GM13977 (cell line): ENCODE measurements around the gene RET.

Source experiments
- DNase-seq: peaks from one replicate; pipeline ENCODE4 v3.0.0; 2012; ENCODE audit warnings: low spot score
- in situ Hi-C: fragments of 300-500 bp; cut with MboI; formaldehyde crosslinking; loops from one replicate; pipeline ENCODE4 v1.12.0; 2022; ENCODE audit warnings: low sequenced_read_pairs, low pct_unique_long_range_greater_than_20kb, mixed read lengths, inconsistent platforms; ENCODE audit not compliant: unreplicated experiment
- TF ChIP-seq, protein P1 (sequence below): IDR thresholded peaks from 2 replicates; pipeline ENCODE4 v1.5.1; 2012; ENCODE audit warnings: mild to moderate bottlenecking, control low read depth; ENCODE audit not compliant: insufficient read depth; ENCODE audit errors: extremely low read depth, missing control alignments

RET gene

DNA sequence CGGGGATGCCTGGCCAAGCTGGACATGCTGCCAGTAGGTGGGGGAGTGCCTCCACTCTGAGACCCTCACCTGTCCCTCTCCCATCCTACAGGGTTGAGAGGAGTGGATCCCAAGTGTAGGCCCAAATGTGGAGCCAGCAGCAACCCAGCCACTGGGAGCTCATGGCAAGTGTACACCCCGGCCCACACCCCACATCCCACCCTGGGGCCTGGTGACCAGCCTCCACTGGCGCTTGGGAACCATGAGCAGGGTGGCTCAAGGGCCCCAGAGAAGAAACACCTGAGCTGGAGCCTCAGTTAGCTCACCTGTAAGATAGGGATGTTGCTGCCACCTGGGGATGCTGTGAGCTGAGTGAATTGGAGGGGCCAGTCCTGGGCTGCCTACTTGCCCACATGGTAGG, 10.4 kb upstream of the RET start:
- DNase-seq: no peak
- TF ChIP-seq, protein P1, sequence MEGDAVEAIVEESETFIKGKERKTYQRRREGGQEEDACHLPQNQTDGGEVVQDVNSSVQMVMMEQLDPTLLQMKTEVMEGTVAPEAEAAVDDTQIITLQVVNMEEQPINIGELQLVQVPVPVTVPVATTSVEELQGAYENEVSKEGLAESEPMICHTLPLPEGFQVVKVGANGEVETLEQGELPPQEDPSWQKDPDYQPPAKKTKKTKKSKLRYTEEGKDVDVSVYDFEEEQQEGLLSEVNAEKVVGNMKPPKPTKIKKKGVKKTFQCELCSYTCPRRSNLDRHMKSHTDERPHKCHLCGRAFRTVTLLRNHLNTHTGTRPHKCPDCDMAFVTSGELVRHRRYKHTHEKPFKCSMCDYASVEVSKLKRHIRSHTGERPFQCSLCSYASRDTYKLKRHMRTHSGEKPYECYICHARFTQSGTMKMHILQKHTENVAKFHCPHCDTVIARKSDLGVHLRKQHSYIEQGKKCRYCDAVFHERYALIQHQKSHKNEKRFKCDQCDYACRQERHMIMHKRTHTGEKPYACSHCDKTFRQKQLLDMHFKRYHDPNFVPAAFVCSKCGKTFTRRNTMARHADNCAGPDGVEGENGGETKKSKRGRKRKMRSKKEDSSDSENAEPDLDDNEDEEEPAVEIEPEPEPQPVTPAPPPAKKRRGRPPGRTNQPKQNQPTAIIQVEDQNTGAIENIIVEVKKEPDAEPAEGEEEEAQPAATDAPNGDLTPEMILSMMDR: no peak
- in situ Hi-C loops: no loop called here

DNA sequence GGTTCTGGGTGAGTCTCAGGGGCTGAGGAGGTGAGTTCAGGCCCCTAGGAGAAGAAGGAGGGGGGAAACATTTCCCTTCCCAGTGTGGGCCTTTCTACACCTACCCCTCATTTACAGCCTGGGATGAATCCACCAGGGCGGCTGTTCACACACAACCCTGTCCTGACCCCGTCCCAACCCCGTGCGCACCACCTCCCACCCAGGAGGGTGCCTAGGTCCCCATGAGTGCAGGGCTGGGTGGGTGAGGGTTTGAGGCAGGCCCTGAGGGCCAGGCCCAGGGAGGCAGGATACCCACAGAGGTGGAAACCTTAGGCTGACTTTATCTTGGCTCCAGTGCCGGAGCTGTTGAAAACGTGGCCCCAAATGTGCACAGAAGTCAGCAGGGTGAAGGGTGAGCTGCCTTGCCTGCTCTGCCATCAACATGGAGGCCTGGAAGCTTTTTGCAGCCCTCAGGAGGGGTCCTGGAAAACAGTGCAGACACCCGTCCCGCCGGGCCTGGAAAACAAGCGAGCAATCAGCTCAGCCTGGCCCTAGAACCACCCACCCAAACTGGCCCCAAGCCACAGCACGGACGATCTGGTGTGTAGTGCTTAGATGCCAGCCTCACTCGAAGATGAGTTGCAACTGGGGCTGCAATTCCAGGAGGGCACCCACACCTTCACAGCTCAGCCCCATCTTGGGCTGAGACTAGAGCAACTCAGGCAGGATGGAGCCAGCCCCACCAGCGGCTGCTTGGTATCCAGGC, 9.3 kb upstream of the RET start:
- in situ Hi-C loops: no loop called here
- DNase-seq: no peak
- TF ChIP-seq, protein P1: no peak

DNA sequence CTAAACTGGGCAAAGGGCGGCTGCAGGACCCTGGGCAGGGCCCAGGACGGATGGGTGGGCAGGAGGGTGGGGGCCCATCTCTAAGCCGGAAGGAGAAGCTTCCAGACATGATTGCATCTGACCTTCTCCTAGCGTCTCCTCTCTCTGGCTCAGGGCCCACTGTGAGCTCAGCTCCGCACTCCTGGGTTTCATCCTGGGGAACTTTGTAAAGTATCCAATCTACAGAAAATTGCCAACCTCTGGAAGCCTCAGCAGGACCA, 8.8 kb upstream of the RET start:
- in situ Hi-C loops: no loop called here
- DNase-seq: no peak
- TF ChIP-seq, protein P1: no peak

DNA sequence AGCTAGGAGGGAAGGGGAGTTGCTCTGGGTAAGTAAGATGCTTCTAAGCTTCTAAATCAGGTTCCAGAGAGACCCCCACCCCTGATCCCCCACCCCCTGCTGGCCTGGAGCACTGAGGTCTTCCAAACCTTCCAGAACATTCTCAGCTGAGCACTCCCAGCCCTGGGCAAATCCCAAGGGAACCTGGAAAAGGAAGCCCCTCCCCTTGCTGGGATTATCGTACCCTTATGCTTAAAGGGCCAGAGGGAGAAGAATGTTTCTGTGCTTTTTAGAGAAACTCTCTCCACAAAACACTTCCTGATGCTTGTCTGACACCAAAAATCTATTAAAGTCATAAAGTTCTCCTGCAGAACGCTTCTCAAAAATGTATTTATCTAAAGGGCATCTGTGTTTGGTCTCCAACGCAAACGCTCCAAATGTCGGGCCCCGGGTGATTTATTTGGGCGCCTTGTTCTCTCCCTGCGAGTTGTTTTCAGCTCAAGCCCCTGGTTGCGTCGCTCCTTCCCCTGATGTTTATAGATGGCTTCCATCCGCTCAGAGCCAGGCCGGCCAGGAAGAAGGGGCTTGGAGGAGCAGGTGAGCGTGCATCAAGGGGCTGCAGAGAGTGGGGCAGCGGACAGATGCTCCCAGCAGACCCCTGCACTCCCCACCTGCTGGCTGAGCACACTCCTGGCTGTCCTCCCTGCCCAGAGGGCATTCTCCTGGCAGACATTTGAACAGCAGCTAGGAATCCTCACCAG, 8.2 kb upstream of the RET start:
- in situ Hi-C loops: no loop called here
- no peak for DNase-seq
- TF ChIP-seq, protein P1: no peak

DNA sequence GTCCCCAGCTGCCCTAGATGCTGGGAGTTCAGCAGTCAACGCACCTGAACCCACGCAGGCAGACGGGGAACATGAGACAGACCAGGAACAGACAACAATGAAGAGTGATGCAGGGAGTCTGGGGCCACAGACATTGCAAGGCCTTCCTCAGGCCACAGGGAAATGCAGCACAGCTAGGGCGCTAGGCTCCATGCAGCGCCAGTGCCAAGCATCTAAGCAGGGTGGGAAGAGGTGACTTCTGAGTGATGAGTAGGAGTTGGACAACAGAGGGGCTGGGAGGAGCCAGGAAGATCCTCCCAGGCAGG, 7.7 kb upstream of the RET start:
- TF ChIP-seq, protein P1: no peak
- DNase-seq: no peak
- in situ Hi-C loops: no loop called here

DNA sequence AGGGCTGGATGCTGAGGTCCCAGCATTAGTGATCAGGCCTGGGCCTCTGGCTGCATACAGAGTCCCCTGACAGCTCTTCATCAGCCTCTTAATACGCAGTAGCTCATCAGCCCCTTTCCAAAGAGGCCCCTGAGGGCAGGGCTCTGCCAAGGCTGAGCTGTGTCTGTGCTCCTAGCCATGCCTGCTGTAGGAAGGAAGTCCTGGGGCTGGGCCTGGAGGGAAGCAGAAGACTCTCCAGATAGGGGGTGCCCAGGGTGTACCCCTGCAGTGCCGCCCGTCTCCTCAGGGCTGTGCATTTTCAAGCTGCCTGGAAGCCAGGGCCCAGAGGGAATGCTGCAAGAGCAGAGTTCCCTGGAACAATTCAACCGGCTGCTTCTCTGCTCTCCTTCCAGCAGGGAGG, 7.3 kb upstream of the RET start:
- no peak for DNase-seq
- TF ChIP-seq, protein P1: no peak
- in situ Hi-C loops: no loop called here
